Fibroblast of mammary gland (primary cell): ENCODE measurements around the gene DENND2A.
"Not testable (repeated sequence)": the region's sequence is repeated elsewhere in the genome, so short reads cannot be mapped to it uniquely, and the experiment has no call there.

Experiments
- DNase-seq: peaks from one replicate; pipeline ENCODE4 v3.0.0-alpha.2; 2010; ENCODE audit warnings: low read depth
- H3K4me3 ChIP-seq: 2 replicates; pipeline ENCODE4 v1.5.1; 2011; ENCODE audit warnings: low read depth, mild to moderate bottlenecking, low read length, moderate library complexity; ENCODE audit not compliant: control insufficient read depth
- CTCF ChIP-seq: conservative IDR thresholded peaks from 2 replicates; pipeline ENCODE4 v1.5.1; 2011; ENCODE audit warnings: low read depth, low read length, inconsistent platforms; ENCODE audit not compliant: control insufficient read depth, insufficient read depth

DENND2A gene

GRCh38 chr7:140571538-140572122 lies 69.0 kb downstream of the DENND2A start:
- DNase-seq: peak; percentile 33
- no peak overlapping the region for H3K4me3 ChIP-seq
- no peak for TF ChIP-seq CTCF

DNA sequence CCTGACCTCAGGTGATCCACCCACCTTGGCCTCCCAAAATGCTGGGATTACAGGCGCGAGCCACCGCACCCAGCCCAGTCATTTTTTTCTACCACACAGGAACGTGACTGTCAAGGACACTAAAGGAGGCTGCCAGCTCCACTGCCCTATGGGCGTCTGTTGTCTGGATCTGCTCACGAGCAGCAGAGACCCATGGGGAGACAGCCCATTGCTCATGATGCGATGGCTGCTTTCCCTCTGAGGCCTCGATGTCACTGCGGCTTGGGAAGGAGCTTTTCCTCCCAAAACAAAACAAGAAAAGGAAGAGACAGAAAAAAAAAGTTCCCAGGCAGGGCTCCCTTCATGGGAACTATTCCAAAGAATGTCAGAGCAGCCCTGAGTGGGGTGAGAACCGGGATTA lies 70.5 kb downstream of the DENND2A start:
- TF ChIP-seq CTCF: no peak
- DNase-seq: no peak
- H3K4me3 ChIP-seq: no peak overlapping the region

GRCh38 chr7:140568021-140568813 lies 72.4 kb downstream of the DENND2A start:
- no peak overlapping the region for H3K4me3 ChIP-seq
- TF ChIP-seq CTCF: no peak
- no peak for DNase-seq

- peak; percentile 68 for DNase-seq
- not testable (repeated sequence) for H3K4me3 ChIP-seq
These were observed 74.4 kb downstream of the DENND2A start for GRCh38 chr7:140566186-140566585.

DNA sequence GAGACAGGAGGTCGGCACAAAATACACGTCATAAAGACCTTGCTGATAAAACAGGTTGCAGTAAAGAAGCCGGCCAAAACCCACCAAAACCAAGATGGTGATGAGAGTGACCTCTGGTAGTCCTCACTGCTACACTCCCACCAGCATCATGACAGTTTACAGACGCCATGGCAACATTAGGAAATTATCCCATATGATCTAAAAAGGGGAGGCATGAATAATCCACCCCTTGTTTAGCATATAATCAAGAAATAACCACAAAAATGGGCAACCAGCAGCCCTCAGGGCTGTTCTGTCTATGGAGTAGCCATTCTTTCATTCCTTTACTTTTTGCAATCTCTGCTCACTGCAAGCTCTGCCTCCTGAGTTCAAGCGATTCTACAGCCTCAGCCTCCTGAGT lies 74.9 kb downstream of the DENND2A start:
- not testable (repeated sequence) for DNase-seq, H3K4me3 ChIP-seq

- no peak for TF ChIP-seq CTCF
- H3K4me3 ChIP-seq: no peak overlapping the region
- peak; percentile 15 for DNase-seq
These were observed 76.0 kb downstream of the DENND2A start for GRCh38 chr7:140564643-140565042.

- TF ChIP-seq CTCF: no peak
- peak; percentile 25 for DNase-seq
- no peak overlapping the region for H3K4me3 ChIP-seq
These were observed 77.6 kb downstream of the DENND2A start for GRCh38 chr7:140562926-140563481.

- no peak for DNase-seq
- no peak overlapping the region for H3K4me3 ChIP-seq
- no peak for TF ChIP-seq CTCF
These were observed 81.2 kb downstream of the DENND2A start for GRCh38 chr7:140559410-140559809.
